Measurements from ENCODE around the gene HSPD1.

HSPD1 gene

DNA sequence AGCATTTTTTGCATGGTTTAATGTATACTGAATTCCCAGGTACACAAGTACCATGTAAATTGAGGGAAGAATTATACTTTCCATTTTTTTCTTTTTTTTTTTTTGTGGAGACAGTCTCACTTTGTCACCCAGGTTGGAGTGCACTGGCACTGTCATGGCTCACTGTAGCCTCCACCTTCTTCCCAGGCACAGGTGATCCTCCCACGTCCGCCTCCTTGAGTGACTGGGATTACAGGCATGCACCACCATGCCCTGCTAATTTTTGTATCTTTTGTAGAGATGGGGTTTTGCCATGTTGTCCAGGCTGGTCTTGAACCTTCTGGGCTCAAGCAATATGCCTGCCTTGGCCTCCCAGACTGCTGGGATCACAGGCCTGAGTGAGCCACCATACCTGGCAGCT lies 4.4 kb upstream of the HSPD1 start:
- H3K27ac ChIP-seq (ENCODE audit: extremely low read depth, low read depth, low read length) = no peak overlapping the region
- 0 out of 2 replicates have a peak, but pooled peaks cover 4% of the 10 kb centered on the region for H3K4me1 ChIP-seq (ENCODE audit: control insufficient read depth, insufficient read depth, low read length)
- POLR2A ChIA-PET = no interaction called here
- CTCF ChIA-PET = interaction anchor here (0.7 kb wide), 1 partner anchor 60 kb away, joined by 3 read pairs; no protein-coding TSS in a partner anchor
- no peaks in the 10 kb centered on the region for H3K9me3 ChIP-seq (ENCODE audit: control insufficient read depth, insufficient read depth, low read depth, low read length)
- no peak overlapping the region for H3K4me3 ChIP-seq (ENCODE audit: low read depth, low read length)
- peaks cover 18 to 41% of the 10 kb centered on the region in 2 experiments; a peak in 2 of 3 replicates for H3K36me3 ChIP-seq (ENCODE audit: control insufficient read depth in 2 of 2, insufficient read depth in 1 of 2, low read length in 2 of 2)
- no peak for TF ChIP-seq ZSCAN4 (tag by site-specific recombination; IDR thresholded peaks at IDR 0.05)
- TF ChIP-seq ZNF362 (tag by site-specific recombination; IDR thresholded peaks at IDR 0.05) = no peak
- no peak for TF ChIP-seq PATZ1 (tag by site-specific recombination; IDR thresholded peaks at IDR 0.05)
- TF ChIP-seq ZBTB8A (tag by site-specific recombination; IDR thresholded peaks at IDR 0.05) = no peak

DNA sequence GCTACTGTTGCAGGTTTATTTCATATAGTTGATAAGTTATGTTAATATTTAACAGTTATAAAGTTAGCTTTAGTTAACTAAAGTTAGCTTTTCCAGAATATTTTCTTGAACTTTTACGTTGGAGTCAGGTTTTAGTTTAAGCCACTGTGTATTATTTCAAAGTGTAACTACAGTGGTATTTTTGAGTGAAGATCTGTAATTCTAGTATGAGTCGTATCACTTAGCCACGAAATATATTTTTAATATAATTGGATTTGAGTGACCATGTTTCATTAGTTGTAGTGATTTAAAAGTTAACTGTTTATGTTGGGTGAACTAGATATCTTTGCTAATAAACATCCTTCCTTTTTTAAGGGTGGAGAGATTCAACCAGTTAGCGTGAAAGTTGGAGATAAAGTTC lies 3.0 kb upstream of the HSPD1 start:
- POLR2A ChIA-PET = interaction anchor here (5.4 kb wide), 1 partner anchor 12 kb away, joined by 85 read pairs; the partner anchor contains the start of gene MOB4
- Histone ChIP-seq H3K4me3 (ENCODE audit: low read depth, low read length) (no peak overlapping the region), H3K9me3 (ENCODE audit: control insufficient read depth, insufficient read depth, low read depth, low read length) (no peaks in the 10 kb centered on the region), H3K4me1 (ENCODE audit: control insufficient read depth, insufficient read depth, low read length) (0 out of 2 replicates have a peak, but pooled peaks cover 4% of the 10 kb centered on the region), H3K27ac (ENCODE audit: extremely low read depth, low read depth, low read length) (no peak overlapping the region), H3K36me3 (ENCODE audit: control insufficient read depth in 2 of 2, insufficient read depth in 1 of 2, low read length in 2 of 2) (peaks cover 24 to 54% of the 10 kb centered on the region in 2 experiments)
- CTCF ChIA-PET = no interaction called here
- TF ChIP-seq ZNF791 (tag by site-specific recombination; IDR thresholded peaks at IDR 0.05) (no peak), ZNF19 (tag by site-specific recombination; IDR thresholded peaks at IDR 0.05; ENCODE audit: low read depth) (no peak), ZNF175 (tag by site-specific recombination; IDR thresholded peaks at IDR 0.05) (no peak), HOXC10 (CRISPR knock-in tag; IDR thresholded peaks at IDR 0.05) (no peak), ZNF596 (tag by site-specific recombination; IDR thresholded peaks at IDR 0.05) (no peak), ZNF544 (tag by site-specific recombination; IDR thresholded peaks at IDR 0.05) (no peak), BCL6B (tag by site-specific recombination; IDR thresholded peaks at IDR 0.05) (no peak), WT1 (tag by site-specific recombination; IDR thresholded peaks at IDR 0.05) (no peak), ZNF548 (tag by site-specific recombination; IDR thresholded peaks at IDR 0.05) (no peak), ZNF645 (tag by site-specific recombination; IDR thresholded peaks at IDR 0.05) (no peak), ZNF133 (tag by site-specific recombination; IDR thresholded peaks at IDR 0.05) (no peak), ZNF10 (tag by site-specific recombination; IDR thresholded peaks at IDR 0.05) (no peak), ZNF362 (tag by site-specific recombination; IDR thresholded peaks at IDR 0.05) (no peak), RBAK (tag by site-specific recombination; IDR thresholded peaks at IDR 0.05) (no peak), ZNF426 (tag by site-specific recombination; IDR thresholded peaks at IDR 0.05) (no peak)
- TF ChIP-seq, protein P1, sequence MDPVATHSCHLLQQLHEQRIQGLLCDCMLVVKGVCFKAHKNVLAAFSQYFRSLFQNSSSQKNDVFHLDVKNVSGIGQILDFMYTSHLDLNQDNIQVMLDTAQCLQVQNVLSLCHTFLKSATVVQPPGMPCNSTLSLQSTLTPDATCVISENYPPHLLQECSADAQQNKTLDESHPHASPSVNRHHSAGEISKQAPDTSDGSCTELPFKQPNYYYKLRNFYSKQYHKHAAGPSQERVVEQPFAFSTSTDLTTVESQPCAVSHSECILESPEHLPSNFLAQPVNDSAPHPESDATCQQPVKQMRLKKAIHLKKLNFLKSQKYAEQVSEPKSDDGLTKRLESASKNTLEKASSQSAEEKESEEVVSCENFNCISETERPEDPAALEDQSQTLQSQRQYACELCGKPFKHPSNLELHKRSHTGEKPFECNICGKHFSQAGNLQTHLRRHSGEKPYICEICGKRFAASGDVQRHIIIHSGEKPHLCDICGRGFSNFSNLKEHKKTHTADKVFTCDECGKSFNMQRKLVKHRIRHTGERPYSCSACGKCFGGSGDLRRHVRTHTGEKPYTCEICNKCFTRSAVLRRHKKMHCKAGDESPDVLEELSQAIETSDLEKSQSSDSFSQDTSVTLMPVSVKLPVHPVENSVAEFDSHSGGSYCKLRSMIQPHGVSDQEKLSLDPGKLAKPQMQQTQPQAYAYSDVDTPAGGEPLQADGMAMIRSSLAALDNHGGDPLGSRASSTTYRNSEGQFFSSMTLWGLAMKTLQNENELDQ (tag by site-specific recombination; IDR thresholded peaks at IDR 0.05; ENCODE audit: low read depth) = no peak
- TF ChIP-seq, protein P2, sequence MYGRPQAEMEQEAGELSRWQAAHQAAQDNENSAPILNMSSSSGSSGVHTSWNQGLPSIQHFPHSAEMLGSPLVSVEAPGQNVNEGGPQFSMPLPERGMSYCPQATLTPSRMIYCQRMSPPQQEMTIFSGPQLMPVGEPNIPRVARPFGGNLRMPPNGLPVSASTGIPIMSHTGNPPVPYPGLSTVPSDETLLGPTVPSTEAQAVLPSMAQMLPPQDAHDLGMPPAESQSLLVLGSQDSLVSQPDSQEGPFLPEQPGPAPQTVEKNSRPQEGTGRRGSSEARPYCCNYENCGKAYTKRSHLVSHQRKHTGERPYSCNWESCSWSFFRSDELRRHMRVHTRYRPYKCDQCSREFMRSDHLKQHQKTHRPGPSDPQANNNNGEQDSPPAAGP (tag by site-specific recombination; IDR thresholded peaks at IDR 0.05) = no peak
